Astrocyte (in vitro differentiated cells and primary cell): ENCODE data around the gene OR8S1. TPM values are rescaled to one million over a fixed set of nuclear protein-coding genes. Genes with fewer than 3 reads are reported as not detected.
"Not testable (repeated sequence)": the region's sequence is repeated elsewhere in the genome, so short reads cannot be mapped to it uniquely, and the experiment has no call there.

Source experiments
- DNase-seq: peaks from one replicate; pipeline ENCODE4 v3.0.0-alpha.2; 2010; ENCODE audit warnings: low read depth
- FAIRE-seq: peaks from 2 replicates; lab custom pipeline; 2011; peaks lifted over from hg19 to GRCh38; lab: Jason Lieb, UNC
- H2AFZ ChIP-seq: 2 replicates; pipeline ENCODE4 v1.6.0; 2012; ENCODE audit warnings: low read depth, low read length, inconsistent platforms
- H3K27ac ChIP-seq: 2 replicates; pipeline ENCODE4 v1.5.1; 2011; ENCODE audit warnings: low read depth, low read length, inconsistent platforms
- H3K27me3 ChIP-seq: 2 replicates; pipeline ENCODE4 v1.6.0; 2011; ENCODE audit warnings: low read length, inconsistent platforms; ENCODE audit not compliant: insufficient read depth
- H3K36me3 ChIP-seq: 2 replicates; pipeline ENCODE4 v1.5.1; 2011; ENCODE audit warnings: low read length, inconsistent platforms; ENCODE audit not compliant: insufficient read depth
- H3K4me1 ChIP-seq: 2 replicates; pipeline ENCODE4 v1.5.1; 2011; ENCODE audit warnings: low read length, inconsistent platforms; ENCODE audit not compliant: insufficient read depth
- H3K4me2 ChIP-seq: 2 replicates; pipeline ENCODE4 v1.6.0; 2012; ENCODE audit warnings: low read length, inconsistent platforms
- H3K4me3 ChIP-seq: 2 replicates; pipeline ENCODE4 v1.5.1; 2011; ENCODE audit warnings: low read depth, mild to moderate bottlenecking, low read length, inconsistent platforms; ENCODE audit not compliant: insufficient read depth
- H3K79me2 ChIP-seq: 2 replicates; pipeline ENCODE4 v1.6.0; 2012; ENCODE audit warnings: mild to moderate bottlenecking, low read length, inconsistent platforms; ENCODE audit not compliant: insufficient read depth
- H3K9ac ChIP-seq: 2 replicates; pipeline ENCODE4 v1.6.0; 2012; ENCODE audit warnings: mild to moderate bottlenecking, low read length, inconsistent platforms
- H3K9me3 ChIP-seq: 2 replicates; pipeline ENCODE4 v1.5.1; 2012; ENCODE audit warnings: low read depth, mild to moderate bottlenecking, low read length, inconsistent platforms; ENCODE audit not compliant: insufficient read depth
- H4K20me1 ChIP-seq: 2 replicates; pipeline ENCODE4 v1.6.0; 2012; ENCODE audit warnings: low read length, inconsistent platforms; ENCODE audit not compliant: insufficient read depth
- H3K27ac Mint-ChIP-seq: one replicate; pipeline ENCODE4 v1.8.0; 2021; ENCODE audit warnings: mild to moderate bottlenecking, mixed read lengths; ENCODE audit not compliant: unreplicated experiment
- H3K27me3 Mint-ChIP-seq: one replicate; pipeline ENCODE4 v1.8.0; 2021; ENCODE audit warnings: low read depth, mixed read lengths; ENCODE audit not compliant: unreplicated experiment
- H3K36me3 Mint-ChIP-seq: one replicate; pipeline ENCODE4 v1.8.0; 2021; ENCODE audit warnings: low read depth, mixed read lengths; ENCODE audit not compliant: unreplicated experiment
- H3K4me1 Mint-ChIP-seq: one replicate; pipeline ENCODE4 v1.8.0; 2021; ENCODE audit warnings: low read depth, mixed read lengths; ENCODE audit not compliant: unreplicated experiment
- H3K4me3 Mint-ChIP-seq: one replicate; pipeline ENCODE4 v1.8.0; 2021; ENCODE audit warnings: mild to moderate bottlenecking, moderate library complexity, mixed read lengths; ENCODE audit not compliant: unreplicated experiment
- H3K9me3 Mint-ChIP-seq: one replicate; pipeline ENCODE4 v1.8.0; 2021; ENCODE audit warnings: mild to moderate bottlenecking, mixed read lengths; ENCODE audit not compliant: unreplicated experiment
- EZH2 ChIP-seq: IDR thresholded peaks from 2 replicates; pipeline ENCODE4 v1.6.1; 2012; ENCODE audit warnings: mild to moderate bottlenecking, low read length, inconsistent platforms; ENCODE audit not compliant: insufficient read depth
- total RNA-seq: library from RNA; stranded (reverse); gene quantifications from 2 replicates; pipeline ENCODE4 v1.2.1, GENCODE V29; 2021
- TF ChIP-seq, protein P1 (sequence below): IDR thresholded peaks from 2 replicates; pipeline ENCODE4 v1.5.1; 2011; ENCODE audit warnings: low read depth, mild to moderate bottlenecking, inconsistent platforms, low read length, moderate library complexity; ENCODE audit not compliant: insufficient read depth

Gene OR8S1
- total RNA-seq, 1 donor from 2014 or later = not detected

DNA sequence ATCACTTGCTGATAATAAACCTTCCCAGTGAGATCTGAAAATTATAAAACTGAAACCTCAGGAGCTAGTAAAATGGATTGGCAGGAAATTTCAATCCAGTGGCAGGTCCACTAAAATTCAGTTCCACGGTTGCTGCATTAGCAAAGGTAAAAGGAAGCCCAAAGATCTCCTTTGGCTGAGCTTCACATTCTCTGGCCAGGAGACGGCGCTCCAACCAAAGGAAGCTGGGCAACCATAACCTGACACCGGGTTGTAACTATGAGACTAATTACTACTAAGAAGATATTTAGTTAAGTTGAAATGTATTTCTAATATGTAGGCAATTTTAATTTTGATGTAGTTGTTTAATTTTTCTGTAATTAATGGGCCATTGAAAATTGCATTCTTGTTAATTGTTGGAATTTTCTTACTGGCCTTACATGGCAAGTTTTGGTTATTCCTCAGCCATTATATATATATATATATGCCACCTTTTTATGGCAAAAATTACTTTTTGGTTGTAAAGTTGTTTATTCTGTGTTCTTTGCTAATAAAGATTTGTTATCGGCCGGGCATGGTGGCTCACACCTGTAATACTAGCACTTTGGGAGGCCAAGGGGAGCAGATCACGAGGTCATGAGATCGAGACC lies 17.0 kb downstream of the OR8S1 start:
- DNase-seq = peak; percentile 2
- peaks cover 3% of the 10 kb centered on the region for H3K4me1 Mint-ChIP-seq
- H3K36me3 Mint-ChIP-seq = no peaks in the 10 kb centered on the region
- Histone ChIP-seq H3K79me2 (no peaks in the 10 kb centered on the region), H3K27me3 (no peaks in the 10 kb centered on the region), H3K27ac (no peak overlapping the region), H4K20me1 (no peaks in the 10 kb centered on the region), H3K36me3 (no peaks in the 10 kb centered on the region), H2AFZ (no peak overlapping the region), H3K9ac (no peak overlapping the region), H3K4me1 (no peaks in the 10 kb centered on the region), H3K9me3 (no peaks in the 10 kb centered on the region), H3K4me2 (no peak overlapping the region), H3K4me3 (no peak overlapping the region)
- H3K4me3 Mint-ChIP-seq = no peak overlapping the region
- FAIRE-seq = no peak
- TF ChIP-seq EZH2 = no peak
- TF ChIP-seq, protein P1, sequence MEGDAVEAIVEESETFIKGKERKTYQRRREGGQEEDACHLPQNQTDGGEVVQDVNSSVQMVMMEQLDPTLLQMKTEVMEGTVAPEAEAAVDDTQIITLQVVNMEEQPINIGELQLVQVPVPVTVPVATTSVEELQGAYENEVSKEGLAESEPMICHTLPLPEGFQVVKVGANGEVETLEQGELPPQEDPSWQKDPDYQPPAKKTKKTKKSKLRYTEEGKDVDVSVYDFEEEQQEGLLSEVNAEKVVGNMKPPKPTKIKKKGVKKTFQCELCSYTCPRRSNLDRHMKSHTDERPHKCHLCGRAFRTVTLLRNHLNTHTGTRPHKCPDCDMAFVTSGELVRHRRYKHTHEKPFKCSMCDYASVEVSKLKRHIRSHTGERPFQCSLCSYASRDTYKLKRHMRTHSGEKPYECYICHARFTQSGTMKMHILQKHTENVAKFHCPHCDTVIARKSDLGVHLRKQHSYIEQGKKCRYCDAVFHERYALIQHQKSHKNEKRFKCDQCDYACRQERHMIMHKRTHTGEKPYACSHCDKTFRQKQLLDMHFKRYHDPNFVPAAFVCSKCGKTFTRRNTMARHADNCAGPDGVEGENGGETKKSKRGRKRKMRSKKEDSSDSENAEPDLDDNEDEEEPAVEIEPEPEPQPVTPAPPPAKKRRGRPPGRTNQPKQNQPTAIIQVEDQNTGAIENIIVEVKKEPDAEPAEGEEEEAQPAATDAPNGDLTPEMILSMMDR = peak; percentile 57
- peaks cover 20% of the 10 kb centered on the region for H3K27me3 Mint-ChIP-seq
- peaks cover 2% of the 10 kb centered on the region for H3K9me3 Mint-ChIP-seq
- H3K27ac Mint-ChIP-seq = no peak overlapping the region

DNA sequence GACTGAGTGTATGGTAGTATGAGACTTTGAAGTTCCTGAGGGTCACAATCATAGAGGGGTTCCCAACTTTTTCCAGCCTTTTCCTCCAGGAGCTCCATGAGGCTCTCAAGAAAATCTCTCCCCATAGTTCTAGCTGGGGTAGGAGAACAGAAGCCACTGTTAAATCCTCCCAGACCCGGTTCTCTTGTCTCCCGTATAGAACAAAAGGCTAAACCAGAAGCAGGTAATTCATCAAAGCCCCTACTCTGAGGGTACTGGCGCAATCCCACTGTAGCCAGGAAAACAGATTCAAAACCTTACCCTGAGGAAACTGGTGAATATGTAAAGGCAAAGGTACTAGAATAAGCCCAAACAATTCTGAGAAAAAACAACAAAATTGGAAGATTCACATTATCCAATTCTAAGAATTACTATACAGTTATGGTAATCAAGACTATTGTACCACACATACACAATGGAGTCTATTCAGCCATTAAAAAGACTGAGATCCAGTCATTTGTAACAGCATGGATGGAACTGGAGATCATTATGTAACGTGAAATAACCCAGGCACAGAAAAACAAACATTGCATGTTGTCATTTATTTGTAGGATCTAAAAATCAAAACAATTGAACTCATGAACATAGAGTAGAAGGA lies 20.5 kb downstream of the OR8S1 start:
- Histone ChIP-seq H3K36me3 (no peaks in the 10 kb centered on the region), H3K4me3 (no peak overlapping the region), H3K9ac (no peak overlapping the region), H3K27ac (no peak overlapping the region), H3K4me1 (no peaks in the 10 kb centered on the region), H2AFZ (no peak overlapping the region), H3K4me2 (no peak overlapping the region), H4K20me1 (no peaks in the 10 kb centered on the region), H3K79me2 (no peaks in the 10 kb centered on the region), H3K9me3 (no peaks in the 10 kb centered on the region), H3K27me3 (no peaks in the 10 kb centered on the region)
- peaks cover 14% of the 10 kb centered on the region for H3K9me3 Mint-ChIP-seq
- no peak overlapping the region for H3K4me3 Mint-ChIP-seq
- TF ChIP-seq, protein P1 = no peak
- TF ChIP-seq EZH2 = no peak
- H3K27me3 Mint-ChIP-seq = peaks cover 22% of the 10 kb centered on the region
- no peaks in the 10 kb centered on the region for H3K36me3 Mint-ChIP-seq
- H3K27ac Mint-ChIP-seq = no peak overlapping the region
- DNase-seq (no peak), FAIRE-seq (no peak)
- no peaks in the 10 kb centered on the region for H3K4me1 Mint-ChIP-seq

DNA sequence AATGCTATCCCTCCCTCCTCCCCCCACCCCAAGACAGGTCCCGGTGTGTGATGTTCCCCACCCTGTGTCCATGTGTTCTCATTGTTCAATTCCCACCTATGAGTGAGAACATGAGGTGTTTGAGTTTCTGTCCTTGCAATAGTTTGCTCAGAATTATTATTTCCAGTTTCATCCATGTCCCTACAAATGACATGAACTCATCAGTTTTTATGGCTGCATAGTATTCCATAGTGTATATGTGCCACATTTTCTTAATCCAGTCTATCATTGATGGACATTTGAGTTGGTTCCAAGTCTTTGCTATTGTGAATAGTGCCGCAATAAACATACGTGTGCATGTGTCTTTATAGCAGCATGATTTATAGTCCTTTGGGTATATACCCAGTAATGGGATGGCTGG lies 21.6 kb downstream of the OR8S1 start:
- peaks cover 21% of the 10 kb centered on the region for H3K9me3 Mint-ChIP-seq
- H3K4me1 Mint-ChIP-seq, H2AFZ ChIP-seq, H3K27ac ChIP-seq, H3K27me3 ChIP-seq, H3K4me1 ChIP-seq, H3K36me3 ChIP-seq, H3K9ac ChIP-seq, H3K9me3 ChIP-seq, H3K79me2 ChIP-seq, FAIRE-seq, DNase-seq, H3K36me3 Mint-ChIP-seq, H3K4me3 Mint-ChIP-seq, H4K20me1 ChIP-seq, H3K4me2 ChIP-seq, H3K27ac Mint-ChIP-seq, H3K4me3 ChIP-seq: not testable (repeated sequence)
- peaks cover 21% of the 10 kb centered on the region for H3K27me3 Mint-ChIP-seq

DNA sequence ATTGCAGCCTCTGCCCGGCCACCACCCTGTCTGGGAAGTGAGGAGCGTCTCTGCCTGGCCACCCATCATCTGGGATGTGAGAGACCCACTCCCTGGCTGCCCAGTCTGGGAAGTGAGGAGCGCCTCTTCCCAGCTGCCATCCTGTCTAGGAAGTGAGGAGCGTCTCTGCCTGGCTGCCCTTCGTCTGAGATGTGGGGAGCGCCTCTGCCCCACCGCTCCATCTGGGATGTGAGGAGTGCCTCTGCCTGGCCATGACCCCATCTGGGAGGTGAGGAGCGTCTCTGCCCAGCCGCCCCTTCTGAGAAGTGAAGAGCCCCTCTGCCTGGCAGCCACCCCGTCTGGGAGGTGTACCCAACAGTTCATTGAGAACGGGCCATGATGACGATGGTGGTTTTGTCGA lies 26.2 kb downstream of the OR8S1 start:
- not testable (repeated sequence) for H3K4me1 ChIP-seq, H3K9me3 ChIP-seq, H3K9ac ChIP-seq, H3K4me3 ChIP-seq, H3K27me3 Mint-ChIP-seq, H3K36me3 ChIP-seq, H3K79me2 ChIP-seq, H3K4me2 ChIP-seq, H4K20me1 ChIP-seq, H3K27me3 ChIP-seq, H3K4me3 Mint-ChIP-seq, DNase-seq, H2AFZ ChIP-seq, H3K27ac Mint-ChIP-seq, H3K36me3 Mint-ChIP-seq, H3K27ac ChIP-seq, H3K4me1 Mint-ChIP-seq, FAIRE-seq
- peaks cover 21% of the 10 kb centered on the region for H3K9me3 Mint-ChIP-seq
